Measurements from ENCODE around the gene INO80D.
"Not testable (repeated sequence)": the region's sequence is repeated elsewhere in the genome, so short reads cannot be mapped to it uniquely, and the experiment has no call there.

INO80D gene

GRCh38 chr2:206082298-206082843, 3.6 kb downstream of the INO80D start:
- no peak for DNase-seq

GRCh38 chr2:206080927-206081326, 5.0 kb downstream of the INO80D start:
- no peak for DNase-seq

GRCh38 chr2:206079699-206080465, 6.1 kb downstream of the INO80D start:
- DNase-seq = no peak

- not testable (repeated sequence) for DNase-seq
Measured at GRCh38 chr2:206077879-206078278, 8.1 kb downstream of the INO80D start.

- DNase-seq = no peak
Measured at GRCh38 chr2:206075113-206075512, 10.9 kb downstream of the INO80D start.

- DNase-seq = no peak
Measured at GRCh38 chr2:206071807-206072206, 14.2 kb downstream of the INO80D start.

GRCh38 chr2:206069417-206069816, 16.6 kb downstream of the INO80D start:
- no peak for DNase-seq

GRCh38 chr2:206068207-206068606, 17.8 kb downstream of the INO80D start:
- DNase-seq = no peak

- DNase-seq = no peak
Measured at GRCh38 chr2:206064077-206064476, 21.9 kb downstream of the INO80D start.

GRCh38 chr2:206063635-206064034, 22.3 kb downstream of the INO80D start:
- no peak for DNase-seq

GRCh38 chr2:206062724-206063123, 23.2 kb downstream of the INO80D start:
- DNase-seq = no peak

GRCh38 chr2:206056286-206056685, 29.7 kb downstream of the INO80D start:
- no peak for DNase-seq

GRCh38 chr2:206054952-206055351, 31.0 kb downstream of the INO80D start:
- no peak for DNase-seq

GRCh38 chr2:206051912-206052311, 34.1 kb downstream of the INO80D start:
- no peak for DNase-seq

GRCh38 chr2:206049392-206049791, 36.6 kb downstream of the INO80D start:
- DNase-seq = no peak

- no peak for DNase-seq
Measured at GRCh38 chr2:206045251-206045650, 40.7 kb downstream of the INO80D start.

- DNase-seq = no peak
Measured at GRCh38 chr2:206040525-206040924, 45.4 kb downstream of the INO80D start.

GRCh38 chr2:206035393-206035792, 50.6 kb downstream of the INO80D start:
- not testable (repeated sequence) for DNase-seq

GRCh38 chr2:206033452-206033851, 52.5 kb downstream of the INO80D start:
- not testable (repeated sequence) for DNase-seq

- DNase-seq = no peak
Measured at GRCh38 chr2:206031950-206032567, 53.9 kb downstream of the INO80D start.

GRCh38 chr2:206031162-206031784, 54.7 kb downstream of the INO80D start:
- peak in 1 of 2 experiments; percentile 1 for DNase-seq

GRCh38 chr2:206028101-206028500, 57.9 kb downstream of the INO80D start:
- DNase-seq = no peak

GRCh38 chr2:206023183-206023582, 62.8 kb downstream of the INO80D start:
- no peak for DNase-seq

GRCh38 chr2:206020171-206020570, 65.8 kb downstream of the INO80D start:
- no peak for DNase-seq
